ENCODE measurements around the gene COPZ1. TPM values are rescaled to one million over a fixed set of nuclear protein-coding genes. Genes with fewer than 3 reads are reported as not detected.

Gene COPZ1
- total and polyA plus RNA-seq, 8 donors = 14.6 to 133 (median 82.4) TPM

DNA sequence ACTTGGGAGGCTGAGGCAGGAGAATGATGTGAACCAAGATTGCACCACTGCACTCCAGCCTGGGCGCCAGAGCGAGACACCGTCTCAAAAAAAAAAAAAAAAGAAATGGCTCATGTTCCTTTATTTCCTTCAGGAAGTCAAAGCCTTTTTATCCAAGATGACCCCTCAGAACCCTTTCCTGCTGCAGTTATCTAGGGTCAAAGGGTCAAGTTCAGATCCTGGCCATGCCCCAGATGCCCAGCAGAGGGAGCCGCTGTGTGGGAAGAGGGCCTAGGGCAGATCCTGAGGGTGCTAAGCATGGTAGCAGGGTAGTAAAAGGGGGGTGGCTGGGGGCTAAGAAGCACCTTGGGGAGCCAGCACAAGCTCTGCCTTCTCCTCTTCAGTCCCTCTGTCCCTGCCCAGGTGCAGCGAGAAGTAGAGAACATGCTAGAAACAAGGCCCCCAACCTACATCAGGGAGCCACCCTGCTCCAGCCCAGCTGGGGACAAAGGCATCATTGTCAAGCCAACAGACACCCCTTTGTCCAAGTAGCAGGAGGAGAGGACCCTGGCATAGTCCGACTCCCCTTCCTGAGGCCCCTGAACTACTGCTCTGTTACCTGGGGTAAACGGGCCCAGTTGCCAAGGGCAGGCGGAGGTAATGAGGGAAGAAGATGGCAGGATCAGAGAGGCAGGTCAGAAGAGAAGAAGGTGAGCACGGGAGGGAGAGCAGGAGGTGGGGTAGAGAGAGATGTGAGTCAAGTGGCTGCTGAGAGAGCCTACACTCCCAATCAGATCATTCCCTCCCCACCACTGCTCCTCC is 30.6 kb upstream of the COPZ1 start:
- Histone ChIP-seq H3K36me3 (no peaks in the 10 kb centered on the region), H3K27me3 (peaks cover 0 to 15% (median 0%) of the 10 kb centered on the region in 3 donors), H3K9me3 (no peaks in the 10 kb centered on the region), H3K4me1 (peaks cover 0 to 19% (median 0%) of the 10 kb centered on the region in 4 donors), H3K27ac (peak overlapping the region in 1 of 5 donors; percentile 35), H3K4me3 (peak overlapping the region in 1 of 4 donors; percentile 18)
- TF ChIP-seq POLR2AphosphoS5 (IDR thresholded peaks at IDR 0.05) (peak in 1 of 3 donors; percentile 39), EP300 (IDR thresholded peaks at IDR 0.05) (no peak)
- TF ChIP-seq, protein P1, sequence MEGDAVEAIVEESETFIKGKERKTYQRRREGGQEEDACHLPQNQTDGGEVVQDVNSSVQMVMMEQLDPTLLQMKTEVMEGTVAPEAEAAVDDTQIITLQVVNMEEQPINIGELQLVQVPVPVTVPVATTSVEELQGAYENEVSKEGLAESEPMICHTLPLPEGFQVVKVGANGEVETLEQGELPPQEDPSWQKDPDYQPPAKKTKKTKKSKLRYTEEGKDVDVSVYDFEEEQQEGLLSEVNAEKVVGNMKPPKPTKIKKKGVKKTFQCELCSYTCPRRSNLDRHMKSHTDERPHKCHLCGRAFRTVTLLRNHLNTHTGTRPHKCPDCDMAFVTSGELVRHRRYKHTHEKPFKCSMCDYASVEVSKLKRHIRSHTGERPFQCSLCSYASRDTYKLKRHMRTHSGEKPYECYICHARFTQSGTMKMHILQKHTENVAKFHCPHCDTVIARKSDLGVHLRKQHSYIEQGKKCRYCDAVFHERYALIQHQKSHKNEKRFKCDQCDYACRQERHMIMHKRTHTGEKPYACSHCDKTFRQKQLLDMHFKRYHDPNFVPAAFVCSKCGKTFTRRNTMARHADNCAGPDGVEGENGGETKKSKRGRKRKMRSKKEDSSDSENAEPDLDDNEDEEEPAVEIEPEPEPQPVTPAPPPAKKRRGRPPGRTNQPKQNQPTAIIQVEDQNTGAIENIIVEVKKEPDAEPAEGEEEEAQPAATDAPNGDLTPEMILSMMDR (IDR thresholded peaks at IDR 0.05) = peak in 5 of 7 experiments; percentile 60 to 82 (median 77)
- intact Hi-C loops (cut with DNase I; ENCODE audit: low total_unique reads) = loop anchor here (10.0 kb wide), 1 partner anchor 70 kb away; the partner anchor contains the start of gene GPR84
- DNase-seq = peak; percentile 68 to 76
- WGBS, 5 donors = 49 to 58% (median 53%) methylated on average over 9 of the region's 9 CpGs

DNA sequence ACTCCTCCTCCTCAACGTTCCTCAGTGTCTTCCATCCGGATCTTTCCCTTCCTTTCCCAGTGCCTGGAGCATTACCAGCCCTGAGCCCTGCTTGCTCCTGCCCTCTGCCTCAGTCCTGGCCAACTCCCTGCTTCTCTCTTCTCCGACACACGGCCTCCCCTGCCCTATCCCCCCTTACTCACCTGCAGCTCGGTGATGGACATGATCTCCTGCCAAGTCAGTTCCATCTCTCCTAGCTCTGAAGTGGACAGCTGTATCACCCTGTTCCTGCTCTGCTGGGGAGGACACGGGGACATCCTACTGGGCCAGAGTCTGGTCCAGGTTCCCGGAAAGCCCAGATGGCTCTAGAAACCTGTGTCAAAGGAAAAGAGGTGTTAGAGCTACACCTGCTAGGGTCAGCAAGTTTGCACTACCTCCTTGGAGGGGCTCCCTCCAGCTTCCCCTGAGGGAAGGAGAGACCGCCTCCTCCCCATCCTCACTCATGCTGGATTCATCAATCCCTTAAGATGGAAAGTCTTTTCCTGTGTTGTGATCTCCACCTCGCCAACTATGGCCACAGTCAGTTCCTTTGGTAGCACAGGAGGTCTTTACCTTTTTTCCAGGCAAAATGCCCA is 29.9 kb upstream of the COPZ1 start:
- H3K4me3 ChIP-seq = peak overlapping the region in 1 of 4 donors; percentile 18

DNA sequence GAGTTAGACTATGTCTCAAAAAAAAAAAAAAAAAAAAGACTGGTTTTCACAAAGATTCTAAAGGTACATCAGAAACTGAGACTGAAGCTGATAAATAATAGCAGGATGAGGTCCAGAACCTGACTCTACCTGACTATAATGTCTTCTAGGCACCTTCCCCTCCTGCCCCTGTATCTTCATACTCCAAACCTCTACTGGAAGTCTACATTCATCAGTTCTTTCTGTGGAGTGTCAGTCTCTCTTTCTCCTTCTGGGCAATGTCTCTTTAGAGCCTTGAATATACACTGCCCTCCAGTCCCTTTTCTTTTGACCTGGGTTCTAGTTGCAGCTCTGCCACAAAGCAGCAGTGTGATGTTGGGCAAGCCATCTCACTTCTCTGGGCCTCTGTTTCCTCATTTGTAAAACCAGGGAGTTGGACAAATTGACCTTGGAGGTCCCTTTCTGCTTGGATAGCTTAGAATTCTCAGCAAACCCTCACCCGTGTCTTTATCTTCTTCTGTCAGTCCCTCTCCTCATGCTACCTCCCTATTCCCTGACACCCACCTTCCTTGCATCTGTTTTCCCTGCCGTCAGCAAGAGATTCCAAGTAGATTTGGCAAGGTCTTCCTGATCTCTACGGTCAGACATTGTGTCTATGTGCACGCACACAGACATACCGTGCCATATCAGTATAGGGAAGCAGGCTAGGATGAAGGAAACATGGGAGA is 28.4 kb upstream of the COPZ1 start:
- no peak for DNase-seq
- intact Hi-C loops (cut with DNase I; ENCODE audit: low total_unique reads) = loop anchor here (10.0 kb wide), 1 partner anchor 68 kb away; the partner anchor contains the start of gene GPR84
- H3K27me3 ChIP-seq = peaks cover 0 to 37% (median 7%) of the 10 kb centered on the region in 3 donors
- H3K36me3 ChIP-seq = no peaks in the 10 kb centered on the region
- peak overlapping the region in 1 of 5 donors; percentile 8 for H3K27ac ChIP-seq
- TF ChIP-seq POLR2AphosphoS5 (IDR thresholded peaks at IDR 0.05) (no peak), POLR2A (IDR thresholded peaks at IDR 0.05) (no peak), EP300 (IDR thresholded peaks at IDR 0.05) (no peak)
- TF ChIP-seq, protein P1 (IDR thresholded peaks at IDR 0.05) = no peak
- H3K9me3 ChIP-seq = no peaks in the 10 kb centered on the region
- WGBS, 5 donors = 67 to 90% (median 76%) methylated on average over 5 of the region's 5 CpGs
- H3K4me1 ChIP-seq = peaks cover 8 to 29% (median 10%) of the 10 kb centered on the region in 4 donors
- peak overlapping the region in 2 of 4 donors; percentile 5 to 6 for H3K4me3 ChIP-seq

More for the DNA sequence above, 29.9 kb upstream of the COPZ1 start:
- peaks cover 0 to 18% (median 0%) of the 10 kb centered on the region in 4 donors for H3K4me1 ChIP-seq
- no peak for DNase-seq
- H3K27me3 ChIP-seq = peaks cover 0 to 22% (median 2%) of the 10 kb centered on the region in 3 donors
- TF ChIP-seq EP300 (IDR thresholded peaks at IDR 0.05) (no peak), POLR2AphosphoS5 (IDR thresholded peaks at IDR 0.05) (no peak), POLR2A (IDR thresholded peaks at IDR 0.05) (no peak)
- TF ChIP-seq, protein P1 (IDR thresholded peaks at IDR 0.05) = no peak
- no peak overlapping the region for H3K27ac ChIP-seq
- intact Hi-C loops (cut with DNase I; ENCODE audit: low total_unique reads) = loop anchor here (10.0 kb wide), 1 partner anchor 70 kb away; the partner anchor contains the start of gene GPR84
- WGBS, 5 donors = 79 to 84% (median 82%) methylated on average over 9 of the region's 9 CpGs
- H3K9me3 ChIP-seq = no peaks in the 10 kb centered on the region
- H3K36me3 ChIP-seq = no peaks in the 10 kb centered on the region

DNA sequence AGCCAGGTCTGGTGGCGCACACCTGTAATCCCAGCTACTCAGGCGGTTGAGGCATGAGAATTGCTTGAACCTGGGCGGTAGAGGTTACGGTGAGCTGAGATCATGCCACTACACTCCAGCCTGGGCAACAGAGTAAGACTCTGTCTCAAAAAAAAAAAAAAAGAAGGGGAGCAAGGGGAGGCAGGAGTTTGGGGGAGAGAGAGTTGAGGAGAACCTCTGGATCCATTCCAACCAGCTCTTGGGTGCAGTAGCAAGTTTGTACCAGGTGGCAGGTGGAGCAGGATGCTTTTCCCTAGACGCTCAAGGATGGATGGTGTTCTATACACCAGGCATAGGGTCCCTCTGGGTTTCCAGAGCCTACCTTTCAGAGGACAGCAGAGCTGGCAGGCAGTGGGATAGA is 26.0 kb upstream of the COPZ1 start:
- TF ChIP-seq POLR2A (IDR thresholded peaks at IDR 0.05) (no peak), EP300 (IDR thresholded peaks at IDR 0.05) (no peak), POLR2AphosphoS5 (IDR thresholded peaks at IDR 0.05) (no peak)
- TF ChIP-seq, protein P1 (IDR thresholded peaks at IDR 0.05) = no peak
- peaks cover 0 to 48% (median 7%) of the 10 kb centered on the region in 3 donors for H3K27me3 ChIP-seq
- intact Hi-C loops (cut with DNase I; ENCODE audit: low total_unique reads) = loop anchor here (10.0 kb wide), 1 partner anchor 66 kb away; the partner anchor contains the start of gene GPR84
- DNase-seq = no peak
- H3K27ac ChIP-seq = peak overlapping the region in 1 of 5 donors; percentile 5
- no peaks in the 10 kb centered on the region for H3K36me3 ChIP-seq
- H3K4me1 ChIP-seq = peaks cover 9 to 32% (median 13%) of the 10 kb centered on the region in 4 donors
- no peaks in the 10 kb centered on the region for H3K9me3 ChIP-seq
- 82 to 94% (median 86%) methylated on average over 5 of the region's 5 CpGs for WGBS, 5 donors
- H3K4me3 ChIP-seq = peak overlapping the region in 1 of 4 donors; percentile 31

Measured in stomach (tissue), 9 donors.